Stimulated activated CD8-positive, alpha-beta memory T cell treated with anti-CD3 and anti-CD28 coated beads, Interleukin-12 subunit alpha, Interleukin-12 subunit beta, amount 100 ng/mL, for 4 hours (primary cell): ENCODE measurements around the gene RNF223.
A peak's percentile ranks its signal among the peaks of the same experiment; 100 is the strongest.
"Not testable (repeated sequence)": the region's sequence is repeated elsewhere in the genome, so short reads cannot be mapped to it uniquely, and the experiment has no call there.

Experiments
- DNase-seq: peaks from one replicate; pipeline ENCODE4 v3.0.0-alpha.2; 2020; ENCODE audit warnings: low read depth

The RNF223 gene

DNA sequence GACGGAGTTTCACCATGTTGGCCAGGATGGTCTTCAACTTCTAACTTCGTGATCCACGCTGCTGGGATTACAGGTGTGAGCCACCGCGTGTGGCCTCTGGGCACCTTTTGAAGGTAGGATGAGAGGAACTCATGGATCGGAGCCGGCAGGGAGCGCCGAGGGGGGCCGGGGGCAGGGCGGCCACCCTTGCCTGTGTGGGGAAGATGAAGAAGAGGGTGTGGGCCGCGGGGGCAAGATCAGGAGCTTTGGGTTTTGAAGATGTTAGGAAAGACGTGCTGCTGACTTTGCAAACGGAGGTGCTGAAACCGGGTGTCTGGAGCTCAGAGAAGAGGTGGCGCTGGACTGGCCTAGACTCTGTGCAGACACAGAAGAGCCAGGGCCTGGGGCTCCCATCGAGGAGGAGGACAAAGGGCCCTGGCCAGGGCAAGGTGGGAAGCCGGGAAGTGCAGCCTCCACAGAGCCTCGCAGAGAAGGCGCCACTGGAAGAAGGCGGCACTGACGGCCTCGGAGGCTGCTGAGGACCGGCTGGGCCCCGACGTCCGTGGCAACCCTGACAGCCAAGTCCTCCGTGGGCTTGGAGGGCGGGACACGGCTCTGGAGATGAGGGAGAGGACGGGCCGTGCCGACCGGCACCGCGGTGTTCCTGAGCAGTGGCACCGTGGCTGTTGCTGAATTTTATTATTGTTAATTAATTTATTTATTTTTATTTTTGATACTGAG lies 13.7 kb downstream of the RNF223 start:
- no peak for DNase-seq

DNA sequence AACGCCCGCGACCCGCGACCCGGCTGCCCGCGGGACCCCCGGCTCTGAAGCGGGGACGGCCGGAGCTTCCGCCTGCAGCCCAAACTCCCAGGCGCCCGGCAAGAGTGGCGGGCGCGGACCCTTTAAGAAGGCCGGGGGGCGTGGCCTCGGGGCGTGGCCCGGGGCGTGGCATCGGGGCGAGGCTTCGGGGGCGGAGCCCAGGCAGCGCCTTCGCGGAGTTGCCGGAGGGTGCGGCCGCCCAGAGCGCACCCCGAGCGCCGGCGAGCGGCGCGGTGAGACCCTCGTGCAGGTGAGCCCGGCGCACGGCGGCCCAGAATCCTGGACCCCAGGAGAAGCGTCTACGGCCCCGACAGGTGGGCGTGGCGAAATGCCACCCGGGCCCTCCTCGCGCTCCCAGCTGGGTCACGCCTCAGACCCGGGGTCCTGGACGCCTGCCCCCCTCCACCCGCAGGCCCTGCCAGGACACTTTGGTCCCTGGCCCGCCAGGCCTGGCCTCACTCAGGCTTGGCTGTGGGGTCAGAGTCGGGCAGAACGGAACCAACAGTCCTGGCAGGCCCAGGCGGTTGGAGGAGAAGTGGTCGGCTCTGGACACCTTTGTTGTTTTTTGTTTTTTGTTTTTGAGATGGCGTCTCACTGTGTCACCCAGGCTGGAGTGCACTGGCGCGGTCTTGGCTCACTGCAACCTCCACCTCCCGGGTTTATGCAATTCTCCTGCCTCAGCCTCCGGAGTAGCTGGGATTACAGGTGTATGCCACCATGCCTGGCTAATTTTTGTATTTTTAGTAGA lies 14.4 kb downstream of the RNF223 start:
- peak; percentile 89 for DNase-seq

DNA sequence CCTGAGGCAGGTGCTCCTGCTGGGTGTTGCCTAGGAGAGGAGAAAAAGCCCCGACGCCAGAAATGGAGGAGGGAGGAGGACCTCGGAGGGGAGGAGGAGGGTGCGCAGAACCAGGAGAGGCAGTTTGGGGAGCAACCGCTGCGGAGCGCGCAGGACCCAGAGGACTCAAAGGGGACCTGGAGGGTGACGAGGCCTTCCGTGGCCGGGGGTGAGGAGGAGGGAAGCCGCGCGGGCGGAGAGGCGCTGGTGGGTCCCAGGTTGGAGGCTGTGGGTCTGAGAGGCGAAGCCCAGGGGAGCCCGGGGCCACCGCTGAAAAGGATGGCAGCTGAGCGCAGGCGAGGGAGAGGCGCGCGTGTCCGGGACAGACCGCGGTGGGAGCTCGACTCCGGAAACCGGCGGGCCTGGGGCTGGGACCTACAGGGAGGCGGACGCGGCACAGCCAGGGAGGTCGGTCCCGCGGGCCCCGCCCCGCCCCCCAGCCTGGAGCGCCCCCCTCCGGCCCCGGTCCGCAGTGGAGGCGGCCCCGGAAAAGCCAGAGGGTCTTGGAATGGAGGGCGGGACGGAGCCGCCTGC lies 15.1 kb downstream of the RNF223 start:
- DNase-seq: no peak

DNA sequence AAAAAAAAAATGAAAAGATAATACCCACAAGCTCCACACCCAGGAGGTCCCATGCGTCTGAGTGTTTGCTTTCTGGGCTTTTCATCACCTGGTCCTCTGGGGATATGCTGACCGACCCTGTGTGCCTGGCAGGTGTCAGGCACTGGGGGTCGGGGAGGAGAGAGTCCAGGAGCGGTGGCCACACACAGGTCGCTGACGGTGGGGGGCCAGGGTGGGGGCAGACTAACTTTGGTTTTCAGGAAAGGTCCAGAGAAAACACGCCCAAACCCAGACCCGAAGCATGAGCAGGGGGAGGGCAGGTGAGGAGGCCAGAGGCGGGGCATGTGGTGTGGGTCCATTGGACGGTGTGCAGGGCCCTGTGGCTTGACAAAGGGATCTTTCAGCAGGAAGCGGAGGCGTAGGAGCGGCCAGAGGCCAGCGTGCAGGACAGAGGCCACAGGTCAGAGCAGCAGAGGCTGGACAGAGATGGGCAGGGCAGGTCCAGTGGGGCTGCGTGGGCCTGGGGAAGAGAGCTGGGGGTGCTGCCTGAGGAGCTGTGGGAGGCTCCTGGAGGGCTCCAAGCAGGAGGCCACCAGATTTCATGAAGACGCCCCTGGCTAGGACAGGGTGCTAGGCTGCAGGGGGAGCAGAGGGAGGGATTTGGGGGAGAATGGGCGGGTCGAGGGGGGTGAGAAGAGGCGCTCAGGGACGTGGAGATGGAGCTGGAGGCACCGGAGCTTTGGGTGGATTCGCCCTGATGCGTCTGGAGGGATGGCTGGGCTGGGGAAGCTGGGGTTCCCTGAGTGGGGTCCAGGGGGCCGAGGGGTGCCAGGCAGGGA lies 15.8 kb downstream of the RNF223 start:
- no peak for DNase-seq

- not testable (repeated sequence) for DNase-seq
Measured at GRCh38 chr1:1057769-1058087, 16.4 kb downstream of the RNF223 start.

DNA sequence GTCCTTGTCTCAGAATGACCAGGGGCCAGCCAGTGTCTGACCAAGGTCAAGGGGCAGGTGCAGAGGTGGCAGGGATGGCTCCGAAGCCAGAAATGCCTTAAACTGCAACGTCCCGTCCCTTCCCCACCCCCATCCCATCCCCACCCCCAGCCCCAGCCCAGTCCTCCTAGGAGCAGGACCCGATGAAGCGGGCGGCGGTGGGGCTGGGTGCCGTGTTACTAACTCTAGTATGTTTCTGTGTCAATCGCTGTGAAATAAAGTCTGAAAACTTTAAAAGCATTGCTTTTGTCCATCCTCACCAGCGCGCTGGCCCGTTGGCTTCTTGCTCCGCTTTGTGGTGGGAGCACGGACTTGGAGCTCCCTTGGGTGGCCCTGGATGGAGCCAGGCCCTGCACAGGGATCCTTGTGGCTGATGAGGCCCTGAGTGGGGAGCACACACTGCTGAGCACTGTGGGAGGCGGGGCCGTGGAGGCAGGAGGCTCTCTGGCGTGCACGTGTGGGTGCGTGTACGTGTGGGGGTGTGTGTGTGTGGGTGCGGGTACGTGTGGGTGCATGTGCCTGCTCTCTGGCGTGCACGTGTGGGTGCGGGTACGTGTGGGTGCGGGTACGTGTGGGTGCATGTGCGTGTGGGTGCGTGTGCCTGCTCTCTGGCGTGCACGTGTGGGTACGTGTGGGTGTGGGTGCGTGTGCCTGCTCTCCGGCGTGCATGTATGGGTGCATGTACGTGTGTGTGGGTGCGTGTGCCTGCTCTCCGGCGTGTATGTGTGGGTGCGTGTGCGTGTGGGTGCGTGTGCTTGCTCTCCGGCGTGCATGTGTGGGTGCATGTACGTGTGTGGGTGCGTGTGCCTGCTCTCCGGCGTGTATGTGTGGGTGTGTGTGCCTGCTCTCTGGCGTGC lies 18.0 kb downstream of the RNF223 start:
- no peak for DNase-seq

- no peak for DNase-seq
Measured at GRCh38 chr1:1054971-1055370, 19.1 kb downstream of the RNF223 start.

DNA sequence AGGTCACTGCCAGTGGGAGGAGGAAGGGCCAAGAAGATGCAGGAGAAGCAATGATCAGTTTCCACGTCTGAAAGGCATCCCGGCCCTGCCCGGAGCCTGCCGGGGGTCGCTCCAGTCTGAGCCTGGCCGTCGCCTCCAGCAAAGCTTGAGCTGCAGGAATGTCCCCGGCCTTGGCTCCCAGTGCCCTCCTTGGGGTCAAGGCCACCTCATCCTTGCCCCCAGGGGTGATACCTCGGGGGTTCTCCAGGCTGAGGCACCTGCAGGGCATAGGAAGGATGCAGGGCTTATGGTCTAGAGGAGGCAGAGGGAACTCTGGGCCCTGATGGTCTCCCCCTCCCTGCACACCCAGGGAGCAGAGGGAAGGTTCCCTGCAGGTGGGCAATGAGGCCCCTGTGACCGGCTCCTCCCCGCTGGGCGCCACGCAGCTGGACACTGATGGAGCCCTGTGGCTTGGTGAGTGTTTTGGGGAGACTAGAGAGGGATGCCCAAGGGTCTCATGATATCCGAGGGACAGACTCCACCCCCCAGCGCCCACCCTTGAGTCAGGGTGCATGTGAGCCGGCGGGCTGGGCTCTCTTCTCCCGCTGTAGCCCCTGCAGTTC lies 19.9 kb downstream of the RNF223 start:
- DNase-seq: no peak

DNA sequence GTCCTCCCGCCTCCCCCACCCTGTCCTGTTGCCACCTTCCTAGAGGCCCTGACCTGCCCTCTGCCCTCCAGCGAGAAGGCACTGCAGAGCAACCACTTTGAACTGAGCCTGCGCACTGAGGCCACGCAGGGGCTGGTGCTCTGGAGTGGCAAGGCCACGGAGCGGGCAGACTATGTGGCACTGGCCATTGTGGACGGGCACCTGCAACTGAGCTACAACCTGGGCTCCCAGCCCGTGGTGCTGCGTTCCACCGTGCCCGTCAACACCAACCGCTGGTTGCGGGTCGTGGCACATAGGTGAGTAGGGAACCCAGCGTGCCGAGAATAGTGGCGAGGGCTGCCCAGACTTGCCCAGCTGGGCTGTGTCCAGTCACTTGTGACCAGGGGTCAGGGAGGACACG lies 20.4 kb downstream of the RNF223 start:
- DNase-seq: no peak

GRCh38 chr1:1053022-1053421 lies 21.1 kb downstream of the RNF223 start:
- DNase-seq: no peak

DNA sequence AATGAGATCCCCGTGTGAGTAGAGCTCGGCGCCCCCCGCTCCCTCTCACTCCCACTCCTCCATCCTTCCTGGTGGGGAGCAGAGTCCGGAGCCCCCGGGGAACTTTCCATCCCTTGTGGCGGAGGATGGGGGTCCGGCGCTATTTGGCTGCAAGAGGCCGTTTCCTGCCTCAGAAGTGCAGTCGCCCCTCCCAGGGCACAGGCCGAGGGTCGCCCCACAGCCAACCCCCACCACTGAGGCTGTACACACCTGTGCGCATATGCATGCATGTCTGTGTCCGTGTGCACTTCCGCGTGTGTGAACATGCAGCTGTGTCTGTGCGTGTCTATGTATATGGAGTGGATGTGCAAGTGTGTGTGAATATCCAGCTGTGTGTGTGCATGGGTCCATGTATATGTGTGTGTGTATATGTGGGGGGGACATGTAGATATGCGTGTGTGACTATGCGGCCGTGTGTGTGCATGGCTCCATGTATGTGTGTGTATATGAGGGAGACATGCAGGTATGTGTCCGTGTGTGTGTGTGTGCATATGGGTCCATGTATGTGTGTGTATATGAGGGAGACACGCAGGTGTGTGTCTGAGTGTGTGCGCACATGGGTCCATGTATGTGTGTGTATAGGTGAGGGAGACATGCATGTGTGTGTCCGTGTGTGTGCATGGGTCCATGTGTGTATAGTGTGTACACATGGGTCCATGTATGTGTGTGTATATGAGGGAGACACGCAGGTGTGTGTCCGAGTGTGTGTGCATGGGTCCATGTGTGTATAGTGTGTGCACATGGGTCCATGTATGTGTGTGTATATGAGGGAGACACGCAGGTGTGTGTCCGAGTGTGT lies 21.9 kb downstream of the RNF223 start:
- DNase-seq: no peak

- no peak for DNase-seq
Measured at GRCh38 chr1:1051127-1051810, 22.8 kb downstream of the RNF223 start.

GRCh38 chr1:1050577-1051052 lies 23.5 kb downstream of the RNF223 start:
- DNase-seq: no peak

DNA sequence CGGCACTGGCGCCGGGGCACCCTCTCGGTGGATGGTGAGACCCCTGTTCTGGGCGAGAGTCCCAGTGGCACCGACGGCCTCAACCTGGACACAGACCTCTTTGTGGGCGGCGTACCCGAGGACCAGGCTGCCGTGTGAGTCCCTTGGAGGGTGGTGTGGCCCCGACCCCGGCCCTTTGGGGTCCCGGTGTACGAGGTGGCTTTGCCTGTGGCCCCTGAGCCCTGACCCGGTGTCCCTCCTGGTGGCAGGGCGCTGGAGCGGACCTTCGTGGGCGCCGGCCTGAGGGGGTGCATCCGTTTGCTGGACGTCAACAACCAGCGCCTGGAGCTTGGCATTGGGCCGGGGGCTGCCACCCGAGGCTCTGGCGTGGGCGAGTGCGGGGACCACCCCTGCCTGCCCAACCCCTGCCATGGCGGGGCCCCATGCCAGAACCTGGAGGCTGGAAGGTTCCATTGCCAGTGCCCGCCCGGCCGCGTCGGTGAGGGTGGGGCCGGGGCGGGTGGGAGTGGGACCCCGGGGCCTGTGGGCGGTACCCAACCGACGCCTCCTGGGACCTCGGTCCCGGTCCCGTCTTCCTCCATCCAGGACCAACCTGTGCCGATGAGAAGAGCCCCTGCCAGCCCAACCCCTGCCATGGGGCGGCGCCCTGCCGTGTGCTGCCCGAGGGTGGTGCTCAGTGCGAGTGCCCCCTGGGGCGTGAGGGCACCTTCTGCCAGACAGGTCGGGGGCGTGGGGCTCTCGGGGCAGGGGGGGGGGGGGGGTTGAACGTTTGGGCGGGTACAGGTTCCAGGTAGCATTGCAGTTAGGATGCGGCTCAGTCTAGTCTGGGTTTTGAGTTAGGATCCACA lies 24.6 kb downstream of the RNF223 start:
- DNase-seq: no peak

GRCh38 chr1:1048765-1049164 lies 25.3 kb downstream of the RNF223 start:
- DNase-seq: no peak

DNA sequence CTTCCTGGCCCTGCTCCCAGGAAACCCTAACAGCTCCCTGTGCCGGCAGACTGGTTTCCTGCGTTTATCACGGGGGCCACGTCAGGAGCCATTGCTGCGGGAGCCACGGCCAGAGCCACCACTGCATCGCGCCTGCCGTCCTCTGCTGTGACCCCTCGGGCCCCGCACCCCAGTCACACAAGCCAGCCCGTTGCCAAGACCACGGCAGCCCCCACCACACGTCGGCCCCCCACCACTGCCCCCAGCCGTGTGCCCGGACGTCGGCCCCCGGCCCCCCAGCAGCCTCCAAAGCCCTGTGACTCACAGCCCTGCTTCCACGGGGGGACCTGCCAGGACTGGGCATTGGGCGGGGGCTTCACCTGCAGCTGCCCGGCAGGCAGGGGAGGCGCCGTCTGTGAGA lies 26.1 kb downstream of the RNF223 start:
- no peak for DNase-seq

DNA sequence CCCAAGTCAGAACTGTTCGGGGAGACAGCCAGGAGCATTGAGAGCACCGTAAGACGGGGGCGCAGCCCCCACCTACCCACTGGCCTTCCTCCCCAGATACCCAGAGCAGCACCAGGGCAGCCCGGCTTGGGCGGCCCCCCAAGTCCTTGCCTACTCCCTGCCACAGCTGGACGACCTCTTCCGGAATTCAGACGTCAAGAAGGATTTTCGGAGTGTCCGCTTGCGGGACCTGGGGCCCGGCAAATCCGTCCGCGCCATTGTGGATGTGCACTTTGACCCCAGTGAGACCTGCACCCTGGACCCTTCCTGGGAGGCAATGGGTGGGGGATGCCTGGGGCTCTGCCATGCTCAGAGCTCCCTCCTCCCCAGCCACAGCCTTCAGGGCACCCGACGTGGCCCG lies 26.7 kb downstream of the RNF223 start:
- DNase-seq: no peak

- no peak for DNase-seq
Measured at GRCh38 chr1:1046767-1047166, 27.3 kb downstream of the RNF223 start.

- DNase-seq: no peak
Measured at GRCh38 chr1:1046243-1046642, 27.9 kb downstream of the RNF223 start.
